HG03025 (cell line): ENCODE results near the gene PHACTR4.
A peak's percentile ranks its signal among the peaks of the same experiment; 100 is the strongest.
"Not testable (repeated sequence)": the region's sequence is repeated elsewhere in the genome, so short reads cannot be mapped to it uniquely, and the experiment has no call there.

Experiments
- ATAC-seq: cut with Tn5 transposase; IDR thresholded peaks from one replicate; pipeline ENCODE4 v1.9.1; 2021; ENCODE audit warnings: mild to moderate bottlenecking, moderate library complexity; ENCODE audit not compliant: unreplicated experiment, low FRiP score

The PHACTR4 gene

DNA sequence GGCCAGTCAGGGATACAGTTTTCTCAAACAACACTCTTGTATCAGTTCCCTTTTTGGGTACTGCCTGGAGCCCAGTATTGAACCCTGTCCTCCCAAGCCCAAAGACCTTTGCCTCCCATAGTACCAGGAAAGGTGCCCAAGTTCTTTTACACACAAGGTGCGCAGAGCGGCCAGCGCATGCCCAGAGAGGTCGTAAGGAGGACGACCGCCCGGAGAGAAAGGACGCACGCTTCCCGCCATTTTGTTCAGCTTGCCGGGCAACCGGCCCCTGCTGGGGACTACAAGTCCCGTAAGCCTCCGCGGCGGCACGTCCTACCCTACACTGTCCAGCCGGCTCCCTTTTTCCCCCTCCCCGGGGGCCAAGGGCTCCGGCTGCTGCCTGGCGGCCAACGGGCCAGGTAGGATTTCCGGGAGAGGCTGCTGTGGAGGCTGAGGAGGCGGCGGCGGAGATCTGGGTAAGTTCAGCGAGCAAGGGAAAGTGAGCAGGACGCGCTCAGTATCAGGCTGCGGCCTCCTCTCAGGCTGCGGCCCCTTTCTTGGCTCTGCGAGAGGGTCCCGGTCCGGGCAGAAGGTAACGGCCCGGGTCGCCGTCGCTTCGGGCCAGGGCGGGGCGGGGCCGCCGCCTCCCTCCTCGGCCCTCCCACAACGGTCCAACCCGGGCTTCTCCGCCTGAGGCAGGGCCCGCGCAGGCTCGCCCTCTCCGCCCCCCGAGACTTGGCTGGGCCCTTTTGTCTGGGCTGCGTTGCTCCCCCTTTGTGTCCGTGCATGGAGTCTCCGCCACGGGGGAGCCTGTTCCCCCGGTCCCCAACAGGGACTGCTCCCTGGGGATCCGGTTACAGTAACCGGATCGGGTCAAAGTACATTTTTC is at the start of gene PHACTR4:
TSS of gene PHACTR4 (plus strand) at position 370 of the 868 bp plus-strand sequence. CDS start 37,708 bp downstream, outside the sequence.
- peak; percentile 75 for ATAC-seq

DNA sequence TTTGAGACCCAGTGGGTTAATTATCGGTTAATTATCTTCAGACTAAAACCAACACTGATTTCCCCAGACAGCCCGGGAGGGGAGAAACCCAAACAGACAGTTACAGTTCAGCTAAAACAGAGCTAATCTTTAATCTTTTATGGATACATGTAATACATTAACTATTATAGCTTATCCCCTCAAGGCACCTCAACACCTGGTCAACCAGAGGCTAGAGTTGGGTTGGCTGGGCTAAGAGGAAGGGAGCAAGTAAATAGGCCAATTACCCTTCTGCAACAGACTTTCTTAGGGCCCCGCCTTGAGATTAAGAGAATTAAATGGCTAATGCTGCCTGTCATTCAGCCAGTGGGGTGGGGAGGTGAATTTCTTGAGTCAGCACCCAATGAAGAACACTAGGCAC is 47.3 kb upstream of the PHACTR4 start:
- ATAC-seq: no peak

DNA sequence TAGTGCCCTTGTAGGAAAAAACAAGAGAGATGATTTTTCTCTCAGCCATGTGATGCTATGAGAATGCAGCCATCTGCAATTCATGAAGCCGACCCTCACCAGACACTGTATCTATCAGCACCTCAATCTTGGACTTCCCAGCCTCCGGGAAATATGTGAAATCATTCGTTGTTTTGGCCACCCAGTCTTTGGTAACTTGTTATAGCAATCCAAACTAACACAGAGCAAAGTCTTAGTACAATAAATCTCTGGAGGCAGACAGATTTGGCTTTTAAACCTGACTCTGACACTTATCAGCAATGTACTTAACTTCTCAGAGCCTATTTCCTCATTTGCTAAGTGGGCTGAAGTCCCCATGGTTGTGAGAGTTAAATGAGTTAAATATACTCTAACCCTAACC is 45.8 kb upstream of the PHACTR4 start:
- ATAC-seq: no peak

DNA sequence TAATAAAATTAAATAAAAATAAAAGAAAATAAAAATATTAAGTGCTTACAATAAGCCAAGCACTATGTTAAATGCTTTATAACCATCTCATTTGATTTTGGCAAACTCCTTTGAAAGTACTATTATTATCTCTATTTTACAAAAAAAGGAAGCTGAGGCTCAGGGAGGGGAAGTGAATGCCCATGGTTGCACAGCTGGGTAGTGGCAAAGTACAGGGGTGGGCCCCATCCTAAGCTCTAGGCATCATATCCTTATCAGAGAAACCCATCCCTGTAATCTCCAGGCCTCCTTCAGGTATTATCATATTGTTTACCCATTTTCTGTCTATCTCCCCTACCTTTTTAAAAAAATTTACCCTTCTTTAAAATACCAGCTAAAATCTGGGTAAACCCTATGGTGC is 43.0 kb upstream of the PHACTR4 start:
- ATAC-seq: no peak

DNA sequence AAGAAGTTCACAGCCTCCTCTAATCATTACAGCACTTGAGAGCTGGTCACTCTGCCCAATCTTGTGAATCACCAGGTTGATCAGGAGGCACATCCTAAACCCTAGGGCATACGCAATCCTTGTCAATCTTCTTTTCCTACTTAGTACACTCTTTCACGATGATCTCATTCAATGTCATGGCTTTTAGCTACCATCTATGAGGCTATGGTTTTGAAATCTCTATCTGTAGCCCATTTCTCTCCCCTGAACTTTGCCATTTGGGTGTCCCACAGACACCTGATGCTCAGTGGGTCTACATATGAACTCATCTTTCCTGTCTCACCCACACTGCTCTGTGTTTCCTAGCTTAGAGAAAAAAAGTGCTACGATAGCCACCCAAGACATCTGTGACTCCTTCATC is 42.6 kb upstream of the PHACTR4 start:
- no peak for ATAC-seq

DNA sequence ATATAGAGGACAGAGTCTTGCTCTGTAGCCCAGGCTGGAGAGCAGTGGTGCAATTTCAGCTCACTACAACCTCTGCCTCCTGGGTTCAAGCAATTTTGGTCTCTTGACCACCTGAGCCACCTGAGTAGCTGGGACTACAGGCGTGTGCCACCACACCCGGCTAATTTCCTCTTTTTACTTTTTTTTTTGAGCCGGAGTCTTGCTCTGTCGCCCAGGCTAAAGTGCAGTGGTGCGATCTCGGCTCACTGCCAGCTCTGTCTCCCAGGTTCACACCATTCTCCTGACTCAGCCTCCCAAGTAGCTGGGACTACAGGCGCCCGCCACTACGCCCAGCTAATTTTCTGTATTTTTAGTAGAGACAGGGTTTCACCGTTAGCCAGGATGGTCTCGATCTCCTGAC is 42.1 kb upstream of the PHACTR4 start:
- not testable (repeated sequence) for ATAC-seq

DNA sequence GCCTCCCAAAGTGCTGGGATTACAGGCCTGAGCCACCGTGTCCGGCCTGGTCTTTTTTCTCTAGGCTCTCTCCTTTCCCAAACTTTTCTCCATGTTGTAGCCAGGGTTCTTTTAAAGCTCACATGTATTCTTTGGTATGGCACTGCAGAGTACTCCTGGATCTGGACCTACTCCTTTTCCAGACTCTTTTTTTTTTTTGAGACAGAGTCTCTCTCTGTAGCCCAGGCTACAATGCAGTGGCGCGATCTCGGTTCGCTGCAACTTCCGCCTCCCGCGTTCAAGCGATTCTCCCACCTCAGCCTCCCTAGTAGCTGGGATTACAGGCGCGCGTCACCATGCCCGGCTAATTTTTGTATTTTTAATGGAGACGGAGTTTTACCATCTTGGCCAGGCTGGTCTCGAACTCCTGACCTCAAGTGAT is 41.3 kb upstream of the PHACTR4 start:
- ATAC-seq: no peak

DNA sequence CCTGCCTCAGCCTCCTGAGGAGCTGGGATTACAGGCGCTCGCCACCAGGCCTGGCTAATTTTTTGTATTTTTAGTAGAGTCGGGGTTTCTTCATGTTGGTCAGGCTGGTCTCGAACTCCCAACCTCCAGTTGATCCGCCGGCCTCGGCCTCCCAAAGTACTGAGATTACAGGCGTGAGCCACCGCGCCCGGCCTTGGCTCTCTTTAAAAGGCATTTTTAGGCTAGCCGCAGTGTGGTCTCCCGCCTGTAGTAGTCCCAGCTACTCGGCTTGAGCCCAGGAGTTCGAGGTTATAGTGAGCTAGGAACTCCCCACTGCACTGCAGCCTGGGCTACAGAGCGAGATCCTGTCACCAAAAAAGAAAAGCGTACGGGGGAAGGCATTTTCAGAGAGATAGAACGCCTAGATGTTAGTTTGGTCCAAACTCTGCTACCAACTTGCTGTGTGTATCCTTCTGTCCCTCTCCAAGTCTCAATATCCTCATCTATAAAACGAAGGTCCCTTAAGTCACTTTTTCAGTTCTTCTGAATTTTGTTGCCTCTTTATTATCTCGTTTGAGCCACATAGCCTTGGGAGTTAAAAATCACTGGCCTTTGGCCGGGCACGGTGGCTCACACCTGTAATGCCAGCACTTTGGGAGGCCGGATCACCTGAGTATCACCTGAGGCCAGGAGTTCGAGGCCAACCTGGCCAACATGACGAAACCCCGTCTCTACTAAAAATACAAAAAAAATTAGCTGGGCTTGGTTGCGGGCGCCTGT is 40.0 kb upstream of the PHACTR4 start:
- peak; percentile 6 for ATAC-seq

DNA sequence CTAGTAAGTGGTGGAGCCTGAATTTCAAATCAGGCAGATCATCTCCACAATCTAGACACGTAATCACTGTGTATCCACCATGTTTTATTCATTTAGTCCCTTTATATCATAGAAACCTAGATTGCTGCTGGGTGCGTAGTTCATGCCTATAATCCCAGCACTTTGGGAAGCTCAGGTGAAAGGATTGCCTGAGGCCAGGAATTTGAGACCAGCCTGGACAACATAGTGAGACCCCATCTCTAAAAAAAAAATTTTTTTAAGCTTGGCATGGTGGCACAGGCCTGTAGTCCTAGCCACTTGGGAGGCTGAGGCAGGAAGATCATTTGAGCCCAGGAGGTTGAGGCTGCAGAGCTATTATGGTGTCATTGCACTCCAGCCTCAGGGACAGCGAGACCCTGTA is 30.6 kb upstream of the PHACTR4 start:
- no peak for ATAC-seq

DNA sequence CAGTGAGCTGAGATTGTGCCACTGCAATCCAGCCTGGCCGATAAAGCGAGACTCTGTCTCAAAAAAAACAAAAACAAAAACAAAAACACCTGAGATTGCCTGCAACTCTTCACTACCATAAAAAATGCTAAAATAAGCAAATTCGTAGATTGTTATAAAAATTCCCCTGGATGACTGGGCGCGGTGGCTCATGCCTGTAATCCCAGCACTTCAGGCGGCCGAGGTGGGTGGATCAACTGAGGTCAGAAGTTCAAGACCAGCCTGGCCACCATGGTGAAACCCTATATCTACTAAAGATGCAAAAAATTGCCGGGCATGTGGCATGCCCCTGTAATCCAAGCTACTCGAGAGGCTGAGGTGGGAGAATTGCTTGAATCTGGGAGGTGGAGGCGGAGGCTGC is 30.0 kb upstream of the PHACTR4 start:
- no peak for ATAC-seq

DNA sequence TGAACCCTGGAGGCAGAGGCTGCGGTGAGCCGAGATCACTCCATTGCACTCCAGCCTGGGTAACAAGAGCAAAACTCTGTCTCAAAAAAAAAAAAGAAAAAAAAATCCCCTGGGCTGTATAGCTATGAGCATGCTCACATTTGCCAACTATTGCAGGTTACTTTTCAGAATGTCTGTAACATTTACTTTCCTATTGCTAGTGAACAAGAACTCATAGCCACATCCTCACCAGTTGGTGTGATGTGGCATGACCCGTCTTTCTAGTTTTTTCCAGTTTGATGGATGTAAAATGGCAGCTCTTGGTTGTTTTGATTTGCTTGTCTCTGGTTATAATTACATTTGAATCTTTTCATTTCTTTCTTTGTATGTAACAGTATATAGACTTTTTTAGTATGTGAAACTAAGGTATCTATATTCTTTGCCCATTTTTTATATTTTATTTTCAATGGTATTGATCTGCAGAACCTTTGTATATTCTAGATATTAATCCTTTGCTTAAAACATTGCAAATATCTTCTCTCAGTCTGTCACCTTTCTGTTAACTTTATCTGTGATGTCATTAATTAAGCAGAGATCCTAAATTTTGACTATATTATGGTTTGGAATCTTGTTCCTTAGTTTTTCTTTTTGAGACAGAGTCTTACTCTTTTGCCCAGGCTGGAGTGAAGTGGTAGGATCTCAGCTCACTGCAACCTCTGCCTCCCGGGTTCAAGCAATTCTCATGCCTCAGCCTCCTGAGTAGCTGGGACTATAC is 29.1 kb upstream of the PHACTR4 start:
- ATAC-seq: no peak

DNA sequence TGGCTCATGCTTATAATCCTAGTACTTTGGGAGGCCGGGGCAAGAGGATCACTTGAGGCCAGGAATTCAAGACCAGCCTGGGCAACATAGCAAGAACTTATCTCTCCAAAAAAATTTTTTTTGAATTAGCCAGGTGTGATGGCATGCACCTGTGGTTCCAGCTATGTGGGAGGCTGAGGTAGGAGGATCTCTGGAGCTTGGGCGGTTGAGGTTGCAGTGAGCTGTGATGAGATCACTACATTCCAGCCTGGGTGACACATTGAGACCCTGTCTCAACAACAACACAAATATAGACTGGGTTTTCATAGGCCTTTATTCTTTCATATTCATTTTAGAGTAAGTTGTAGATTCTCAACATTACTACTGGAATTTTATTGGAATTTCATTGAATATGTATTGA is 27.9 kb upstream of the PHACTR4 start:
- no peak for ATAC-seq

DNA sequence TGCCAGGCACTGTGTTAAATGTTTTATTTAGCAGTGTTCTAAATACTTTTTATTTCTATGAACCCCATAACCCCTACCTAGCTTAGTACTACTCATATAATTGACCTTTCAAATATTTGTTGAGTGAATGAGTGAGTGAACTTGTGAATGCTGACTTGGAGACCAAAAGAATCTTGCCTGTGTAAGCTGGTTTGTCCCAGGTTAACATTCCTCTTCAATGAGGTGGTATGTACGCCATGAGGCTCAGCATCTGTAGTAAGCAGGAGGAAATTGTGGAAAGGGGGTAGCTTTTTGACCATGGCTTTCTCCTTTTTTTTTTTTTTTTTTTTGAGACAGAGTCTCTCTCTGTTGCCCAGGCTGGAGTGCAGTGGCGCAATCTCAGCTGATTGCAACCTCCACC is 26.1 kb upstream of the PHACTR4 start:
- ATAC-seq: no peak

DNA sequence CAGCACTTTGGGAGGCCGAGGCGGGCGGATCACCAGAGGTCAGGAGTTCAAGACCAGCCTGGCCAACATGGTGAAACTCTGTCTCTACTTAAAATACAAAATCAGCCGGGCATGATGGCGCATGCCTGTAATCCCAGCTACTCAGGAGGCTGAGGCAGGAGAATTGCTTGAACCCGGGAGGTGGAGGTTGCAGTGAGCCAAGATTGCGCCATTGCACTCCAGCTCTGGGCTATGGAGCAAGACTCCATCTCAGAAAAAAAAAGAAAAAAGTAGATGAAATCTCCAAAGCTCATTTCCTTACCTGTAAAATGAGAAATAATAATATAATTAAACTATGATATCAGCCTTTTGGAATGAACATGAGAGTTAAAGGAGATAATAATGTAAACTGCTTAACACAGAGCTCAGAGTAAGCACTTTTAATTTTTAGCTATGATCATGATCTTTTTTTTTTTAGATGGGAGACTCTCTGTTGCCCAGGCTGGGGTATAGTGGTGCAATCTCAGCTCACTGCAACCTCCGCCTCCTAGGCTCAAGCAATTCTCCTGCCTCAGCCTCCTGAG is 16.2 kb upstream of the PHACTR4 start:
- not testable (repeated sequence) for ATAC-seq

DNA sequence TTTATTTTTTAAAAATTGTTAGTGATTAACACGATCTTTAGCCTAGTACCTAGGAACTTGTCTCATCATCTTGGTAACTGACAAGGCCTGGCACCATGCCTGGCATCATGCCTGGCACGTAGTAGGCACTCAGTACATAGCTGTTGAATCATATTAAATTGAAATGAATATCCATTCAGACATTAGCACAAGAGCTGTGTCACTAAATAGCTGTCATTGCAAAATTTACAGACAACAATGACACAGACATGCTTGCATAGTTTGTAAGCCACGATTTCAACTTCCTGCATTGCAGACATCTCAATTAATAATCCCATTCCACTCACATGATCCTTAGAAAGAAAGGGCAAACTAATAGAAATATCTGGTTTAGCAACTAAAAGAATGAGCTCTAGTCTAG is 15.4 kb upstream of the PHACTR4 start:
- no peak for ATAC-seq

DNA sequence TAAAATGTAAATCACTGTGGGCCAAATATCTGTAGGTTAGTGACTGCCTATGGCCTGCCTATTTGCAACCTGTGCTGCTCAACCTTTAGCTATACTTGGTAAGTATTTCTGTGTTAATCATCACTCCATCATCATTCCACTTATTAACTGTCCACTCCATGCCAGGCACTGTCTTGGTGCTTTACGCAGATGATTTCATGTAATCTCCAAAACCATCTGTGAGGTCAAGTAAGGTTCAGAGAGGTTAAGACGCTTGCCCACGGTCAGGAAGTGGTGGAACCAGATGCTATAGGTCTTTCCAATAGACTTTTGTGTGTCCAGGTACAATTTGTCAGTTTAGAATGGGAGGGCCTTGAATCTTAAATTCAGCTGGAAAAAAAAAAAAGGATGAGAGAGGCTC is 10.8 kb upstream of the PHACTR4 start:
- no peak for ATAC-seq

DNA sequence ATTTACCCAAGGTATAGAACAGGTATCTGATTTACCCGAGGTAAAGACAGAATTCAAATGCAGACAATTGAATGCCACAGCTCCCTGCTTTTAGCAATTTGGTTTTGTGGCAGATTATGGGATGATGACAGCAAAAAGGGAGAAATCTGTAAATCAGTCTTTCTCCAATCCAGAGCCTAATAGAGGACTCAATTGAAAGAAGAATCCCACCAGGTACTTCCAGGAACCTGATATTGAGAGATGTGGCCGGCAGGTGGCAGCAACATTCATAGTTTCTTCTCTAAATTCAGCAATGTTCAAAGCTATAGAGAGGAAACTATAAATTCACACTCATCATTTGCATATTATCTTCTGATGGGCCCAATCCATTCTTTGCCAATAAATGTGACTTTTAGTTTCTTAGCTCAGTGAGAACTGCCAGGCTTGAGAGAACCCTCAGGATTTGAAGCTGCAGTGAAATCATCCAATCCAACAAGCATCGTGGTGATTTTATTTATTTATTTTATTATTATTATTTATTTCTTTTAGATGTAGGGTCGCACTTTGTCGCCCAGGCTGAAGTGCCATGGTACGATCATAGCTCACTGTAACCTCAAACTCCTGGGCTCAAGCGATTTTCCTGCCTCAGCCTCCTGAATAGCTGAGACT is 9.8 kb upstream of the PHACTR4 start:
- ATAC-seq: no peak

DNA sequence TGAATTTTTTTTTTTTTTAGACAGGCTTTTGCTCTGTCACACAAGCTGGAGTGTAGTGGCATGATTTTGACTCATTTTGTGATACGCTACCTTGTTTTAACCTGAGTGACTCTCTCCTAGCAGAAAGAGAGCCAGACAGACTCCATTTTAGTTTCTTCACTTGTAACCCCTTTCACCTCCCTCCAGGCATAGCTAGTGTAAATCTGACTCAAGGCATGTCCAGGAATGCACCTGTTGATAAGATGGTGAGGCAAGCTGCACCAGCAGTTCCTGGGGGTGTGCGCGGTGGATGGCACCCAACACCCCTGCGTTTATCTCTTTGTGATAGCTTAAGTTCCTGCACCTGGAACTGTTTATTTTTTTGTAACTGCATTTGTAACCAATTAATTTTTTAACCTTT is 4.7 kb upstream of the PHACTR4 start:
- ATAC-seq: no peak

DNA sequence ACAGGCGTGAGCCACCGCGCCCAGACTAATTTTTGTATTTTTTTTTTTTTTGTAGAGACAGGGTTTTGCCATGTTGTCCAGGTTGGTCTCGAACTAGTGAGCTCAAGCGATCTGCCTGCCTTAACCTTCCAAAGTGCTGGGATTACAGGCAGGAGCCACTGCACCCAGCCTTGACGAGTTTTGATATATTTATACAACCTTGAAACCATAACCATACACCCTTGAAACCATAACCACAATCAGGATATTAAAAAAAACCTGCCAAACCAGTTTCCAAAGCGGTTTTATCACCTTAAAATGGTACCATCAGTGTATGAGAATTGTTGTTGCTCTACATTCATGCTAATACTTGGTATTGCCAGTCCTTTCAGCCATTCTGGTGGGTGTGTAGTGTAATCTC is 3.7 kb upstream of the PHACTR4 start:
- no peak for ATAC-seq

DNA sequence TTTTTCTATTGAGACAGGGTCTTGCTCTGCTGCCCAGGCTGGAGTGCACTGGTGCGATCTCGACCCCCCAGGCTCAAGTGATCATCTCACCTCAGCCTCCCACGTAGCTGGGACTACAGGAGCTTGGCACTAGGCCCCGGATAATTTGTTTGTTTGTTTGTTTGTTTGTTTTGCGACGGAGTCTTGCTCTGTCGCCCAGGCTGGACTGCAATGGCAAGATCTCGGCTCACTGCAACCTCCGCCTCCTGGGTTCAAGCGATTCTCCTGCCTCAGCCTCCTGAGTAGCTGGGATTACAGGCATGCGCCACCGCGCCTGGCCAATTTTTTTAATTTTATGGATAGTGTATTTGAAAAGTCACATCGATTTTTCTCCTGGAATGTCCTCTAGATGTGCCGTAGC is 932 bp upstream of the PHACTR4 start:
- not testable (repeated sequence) for ATAC-seq
